ENCODE measurements around the gene RBM47. TPM values are rescaled to one million over a fixed set of nuclear protein-coding genes. Genes with fewer than 3 reads are reported as not detected.

Gene RBM47
- total and polyA plus RNA-seq, 2 of the 4 experiments (the other 2 are of a cell fraction), result 0.44 to 1.1 TPM

- dilution Hi-C loops (cut with HindIII; ENCODE audit: low sequenced_read_pairs, unreplicated experiment), result no loop called here
- no peak for ATAC-seq (ENCODE audit: low read depth)
Measured at GRCh38 chr4:40473578-40474388, 155.9 kb downstream of the RBM47 start.

More at GRCh38 chr4:40473578-40474388, 155.9 kb downstream of the RBM47 start:
- WGBS, 2 experiments (ENCODE audit: extremely low coverage in 2 of 2, insufficient read length in 1 of 2), result 90% methylated on average over 3 of the region's 9 CpGs; no CpG with 5 or more reads in 1 of the 2 experiments
- Histone ChIP-seq H3K4me3 (ENCODE audit: insufficient read depth, low read depth, low read length) (no peak overlapping the region), H2BK5ac (ENCODE audit: low read depth, low read length, poor library complexity, severe bottlenecking) (no peak overlapping the region), H2BK20ac (ENCODE audit: low read depth, low read length) (no peak overlapping the region), H2AFZ (replicated peaks; ENCODE audit: low read length, poor library complexity) (no peak overlapping the region), H3K79me1 (ENCODE audit: low read depth in 1 of 2, low read length in 2 of 2) (no peaks in the 10 kb centered on the region), H3K4me1 (ENCODE audit: control insufficient read depth, insufficient read depth, low read length) (no peaks in the 10 kb centered on the region; the same call in 1 of the 2 replicates), H3K27ac (ENCODE audit: insufficient read depth, low read length) (no peak overlapping the region), H3K14ac (replicated peaks; ENCODE audit: low read depth, low read length) (no peak overlapping the region), H4K20me1 (ENCODE audit: insufficient read depth, low read length) (no peaks in the 10 kb centered on the region), H4K91ac (ENCODE audit: insufficient read depth, low read depth, low read length) (no peak overlapping the region), H2AK9ac (replicated peaks; ENCODE audit: low read depth, low read length, poor library complexity) (no peak overlapping the region), H3K9ac (ENCODE audit: low read depth, low read length) (no peak overlapping the region), H4K8ac (ENCODE audit: low read depth in 2 of 2, low read length in 2 of 2) (no peak overlapping the region), H3K56ac (ENCODE audit: extremely low read depth, insufficient read depth, low read length) (no peak overlapping the region), H3K36me3 (ENCODE audit: control insufficient read depth, insufficient read depth, low read length) (no peaks in the 10 kb centered on the region), H3K4ac (ENCODE audit: low read depth, low read length) (no peak overlapping the region), H2BK120ac (ENCODE audit: low read depth, low read length) (no peak overlapping the region), H2AK5ac (ENCODE audit: low read depth, low read length) (no peak overlapping the region), H4K5ac (ENCODE audit: low read depth, low read length) (no peak overlapping the region), H3K4me2 (ENCODE audit: low read depth, low read length) (no peak overlapping the region), H2BK15ac (ENCODE audit: low read depth, low read length) (no peak overlapping the region), H3K9me3 (ENCODE audit: control insufficient read depth, insufficient read depth, low read length) (no peaks in the 10 kb centered on the region), H3K23ac (ENCODE audit: low read depth, low read length) (no peak overlapping the region), H3K27me3 (ENCODE audit: control insufficient read depth, insufficient read depth, low read length) (no peaks in the 10 kb centered on the region), H3K18ac (ENCODE audit: low read depth, low read length) (no peak overlapping the region), H3K9me1 (ENCODE audit: insufficient read depth, low read length) (no peaks in the 10 kb centered on the region)
- POLR2A ChIA-PET (ENCODE audit: unreplicated experiment), result no interaction called here
- CTCF ChIA-PET, result interaction anchor here (0.7 kb wide), 1 partner anchor 9 kb away, joined by 3 read pairs; no protein-coding TSS in a partner anchor
- BruUV-seq (replicated peaks), result no TSS peak
- no peak for TF ChIP-seq ELK1 (IDR thresholded peaks at IDR 0.05; ENCODE audit: borderline replicate concordance, low read depth, low read length)
- peak; percentile 86 for TF ChIP-seq MAFK (IDR thresholded peaks at IDR 0.05; ENCODE audit: low read depth, low read length)
- no peak for DNase-seq
- intact Hi-C loops (cut with micrococcal nuclease), result no loop called here
- in situ Hi-C loops (cut with MboI; ENCODE audit: low sequenced_read_pairs), result no loop called here
